ENCODE results near the gene SETBP1. TPM values are rescaled to one million over a fixed set of nuclear protein-coding genes. Genes with fewer than 3 reads are reported as not detected.

Gene SETBP1
- total and polyA plus RNA-seq, 2 of the 13 experiments (the other 11 are each of a cell fraction or from before 2014, with no cell fraction given) = 0.18 to 0.65 TPM

- ChIA-PET CTCF (ENCODE audit: low intra/inter-chr PET ratio, low total read pairs) (no interaction called here), POLR2A (no interaction called here)
- in situ Hi-C loops (cut with HindIII; ENCODE audit: extremely low pct_ligation_motif_present, low pct_unique_long_range_greater_than_20kb) = no loop called here
- intact Hi-C loops (cut with micrococcal nuclease; ENCODE audit: unreplicated experiment) = no loop called here
- Histone ChIP-seq H2AFZ (ENCODE audit: low read length) (no peak overlapping the region), H3K27ac (ENCODE audit: extremely low read length, insufficient read depth, low read length) (no peak overlapping the region), H3K9ac (ENCODE audit: insufficient read depth, low read depth, low read length) (no peak overlapping the region), H4K20me1 (ENCODE audit: insufficient read depth, low read length) (no peaks in the 10 kb centered on the region), H3K79me2 (ENCODE audit: insufficient read depth, low read length) (no peaks in the 10 kb centered on the region), H3K9me3 (ENCODE audit: low read length) (no peaks in the 10 kb centered on the region), H3K4me1 (ENCODE audit: insufficient read depth, low read length) (no peaks in the 10 kb centered on the region), H3K4me2 (ENCODE audit: low read depth, low read length) (no peak overlapping the region), H3K4me3 (replicated peaks in 1 of 3; ENCODE audit: insufficient read depth in 1 of 3, low read depth in 2 of 3, low read length in 3 of 3) (no peak overlapping the region), H3K36me3 (replicated peaks in 1 of 2; ENCODE audit: control insufficient read depth in 1 of 2, insufficient read depth in 2 of 2, low read length in 2 of 2) (no peaks in the 10 kb centered on the region), H3K27me3 (ENCODE audit: control insufficient read depth in 1 of 2, insufficient read depth in 2 of 2, low read length in 2 of 2) (no peaks in the 10 kb centered on the region)
- TF ChIP-seq PCBP1 (IDR thresholded peaks at IDR 0.05; ENCODE audit: borderline replicate concordance, low read depth, low read length) (no peak), NR0B2 (CRISPR knock-in tag; IDR thresholded peaks at IDR 0.05) (no peak), THYN1 (CRISPR knock-in tag; IDR thresholded peaks at IDR 0.05; ENCODE audit: borderline replicate concordance, low read depth) (no peak), KMT2A (CRISPR knock-in tag; IDR thresholded peaks at IDR 0.05) (no peak), ZNF749 (CRISPR knock-in tag; IDR thresholded peaks at IDR 0.05; ENCODE audit: borderline replicate concordance) (no peak), ZNF225 (CRISPR knock-in tag; IDR thresholded peaks at IDR 0.05) (no peak), ZBTB8A (CRISPR knock-in tag; IDR thresholded peaks at IDR 0.05; ENCODE audit: borderline replicate concordance, low read depth) (no peak), KDM6A (CRISPR knock-in tag; IDR thresholded peaks at IDR 0.05; ENCODE audit: low read depth) (no peak), MTA3 (CRISPR knock-in tag; IDR thresholded peaks at IDR 0.05) (no peak), ELF4 (CRISPR knock-in tag; IDR thresholded peaks at IDR 0.05; ENCODE audit: borderline replicate concordance) (no peak), STAG1 (CRISPR knock-in tag; IDR thresholded peaks at IDR 0.05) (no peak), DNMT3B (CRISPR knock-in tag; conservative IDR thresholded peaks at IDR 0.05) (no peak), NPAS2 (CRISPR knock-in tag; IDR thresholded peaks at IDR 0.05; ENCODE audit: borderline replicate concordance) (no peak), ZSCAN31 (CRISPR knock-in tag; IDR thresholded peaks at IDR 0.05; ENCODE audit: low read depth) (no peak), FOSL1 (CRISPR knock-in tag; IDR thresholded peaks at IDR 0.05; ENCODE audit: borderline replicate concordance) (no peak)
- TF ChIP-seq, protein P1, sequence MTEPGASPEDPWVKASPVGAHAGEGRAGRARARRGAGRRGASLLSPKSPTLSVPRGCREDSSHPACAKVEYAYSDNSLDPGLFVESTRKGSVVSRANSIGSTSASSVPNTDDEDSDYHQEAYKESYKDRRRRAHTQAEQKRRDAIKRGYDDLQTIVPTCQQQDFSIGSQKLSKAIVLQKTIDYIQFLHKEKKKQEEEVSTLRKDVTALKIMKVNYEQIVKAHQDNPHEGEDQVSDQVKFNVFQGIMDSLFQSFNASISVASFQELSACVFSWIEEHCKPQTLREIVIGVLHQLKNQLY (CRISPR knock-in tag; IDR thresholded peaks at IDR 0.05) = no peak
- TF ChIP-seq, protein P2, sequence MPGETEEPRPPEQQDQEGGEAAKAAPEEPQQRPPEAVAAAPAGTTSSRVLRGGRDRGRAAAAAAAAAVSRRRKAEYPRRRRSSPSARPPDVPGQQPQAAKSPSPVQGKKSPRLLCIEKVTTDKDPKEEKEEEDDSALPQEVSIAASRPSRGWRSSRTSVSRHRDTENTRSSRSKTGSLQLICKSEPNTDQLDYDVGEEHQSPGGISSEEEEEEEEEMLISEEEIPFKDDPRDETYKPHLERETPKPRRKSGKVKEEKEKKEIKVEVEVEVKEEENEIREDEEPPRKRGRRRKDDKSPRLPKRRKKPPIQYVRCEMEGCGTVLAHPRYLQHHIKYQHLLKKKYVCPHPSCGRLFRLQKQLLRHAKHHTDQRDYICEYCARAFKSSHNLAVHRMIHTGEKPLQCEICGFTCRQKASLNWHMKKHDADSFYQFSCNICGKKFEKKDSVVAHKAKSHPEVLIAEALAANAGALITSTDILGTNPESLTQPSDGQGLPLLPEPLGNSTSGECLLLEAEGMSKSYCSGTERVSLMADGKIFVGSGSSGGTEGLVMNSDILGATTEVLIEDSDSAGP (CRISPR knock-in tag; IDR thresholded peaks at IDR 0.05; ENCODE audit: borderline replicate concordance) = no peak
- 32% methylated on average over 2 of the region's 2 CpGs for WGBS (ENCODE audit: low lambda C conversion rate)
- ATAC-seq (no peak), DNase-seq (ENCODE audit: low spot score) (no peak), FAIRE-seq (no peak)
- no TSS peak for BruUV-seq (replicated peaks)
Observed at GRCh38 chr18:44857081-44857480, 176.4 kb downstream of the SETBP1 start.
